ENCODE data around the gene USF2.

DNA sequence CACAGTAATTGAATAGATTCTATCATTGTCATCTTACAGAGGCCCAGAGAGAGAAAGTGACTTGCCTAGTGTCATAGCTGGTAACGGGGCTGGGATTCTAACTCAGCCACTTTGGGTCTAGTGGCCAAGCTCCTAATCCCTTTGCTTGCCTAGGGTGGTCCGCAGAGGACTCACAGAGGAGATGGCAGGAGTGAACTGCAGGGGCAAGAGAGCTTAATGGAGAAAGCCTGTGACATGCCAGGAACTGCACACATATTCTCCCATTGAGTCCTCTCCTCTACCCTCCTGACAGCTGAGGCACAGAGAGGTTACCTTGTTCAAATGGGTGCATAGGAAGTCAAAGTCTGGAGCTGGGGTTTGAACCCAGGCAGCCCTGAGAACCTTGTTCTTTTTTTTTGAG, 17.3 kb upstream of the USF2 start:
- TF ChIP-seq CTCF (IDR thresholded peaks at IDR 0.05) (no peak), POLR2AphosphoS5 (IDR thresholded peaks at IDR 0.05) (no peak), POLR2A (IDR thresholded peaks at IDR 0.05) (no peak)
